Astrocyte (in vitro differentiated cells and primary cell): ENCODE measurements around the gene PDGFD. TPM values are rescaled to one million over a fixed set of nuclear protein-coding genes. Genes with fewer than 3 reads are reported as not detected.

Experiments
- DNase-seq: peaks from one replicate; pipeline ENCODE4 v3.0.0-alpha.2; 2010; ENCODE audit warnings: low read depth
- FAIRE-seq: peaks from 2 replicates; lab custom pipeline; 2011; peaks lifted over from hg19 to GRCh38; lab: Jason Lieb, UNC
- H2AFZ ChIP-seq: 2 replicates; pipeline ENCODE4 v1.6.0; 2012; ENCODE audit warnings: low read depth, low read length, inconsistent platforms
- H3K27ac ChIP-seq: 2 replicates; pipeline ENCODE4 v1.5.1; 2011; ENCODE audit warnings: low read depth, low read length, inconsistent platforms
- H3K27me3 ChIP-seq: 2 replicates; pipeline ENCODE4 v1.6.0; 2011; ENCODE audit warnings: low read length, inconsistent platforms; ENCODE audit not compliant: insufficient read depth
- H3K36me3 ChIP-seq: 2 replicates; pipeline ENCODE4 v1.5.1; 2011; ENCODE audit warnings: low read length, inconsistent platforms; ENCODE audit not compliant: insufficient read depth
- H3K4me1 ChIP-seq: 2 replicates; pipeline ENCODE4 v1.5.1; 2011; ENCODE audit warnings: low read length, inconsistent platforms; ENCODE audit not compliant: insufficient read depth
- H3K4me2 ChIP-seq: 2 replicates; pipeline ENCODE4 v1.6.0; 2012; ENCODE audit warnings: low read length, inconsistent platforms
- H3K4me3 ChIP-seq: 2 replicates; pipeline ENCODE4 v1.5.1; 2011; ENCODE audit warnings: low read depth, mild to moderate bottlenecking, low read length, inconsistent platforms; ENCODE audit not compliant: insufficient read depth
- H3K79me2 ChIP-seq: 2 replicates; pipeline ENCODE4 v1.6.0; 2012; ENCODE audit warnings: mild to moderate bottlenecking, low read length, inconsistent platforms; ENCODE audit not compliant: insufficient read depth
- H3K9ac ChIP-seq: 2 replicates; pipeline ENCODE4 v1.6.0; 2012; ENCODE audit warnings: mild to moderate bottlenecking, low read length, inconsistent platforms
- H3K9me3 ChIP-seq: 2 replicates; pipeline ENCODE4 v1.5.1; 2012; ENCODE audit warnings: low read depth, mild to moderate bottlenecking, low read length, inconsistent platforms; ENCODE audit not compliant: insufficient read depth
- H4K20me1 ChIP-seq: 2 replicates; pipeline ENCODE4 v1.6.0; 2012; ENCODE audit warnings: low read length, inconsistent platforms; ENCODE audit not compliant: insufficient read depth
- H3K27ac Mint-ChIP-seq: one replicate; pipeline ENCODE4 v1.8.0; 2021; ENCODE audit warnings: mild to moderate bottlenecking, mixed read lengths; ENCODE audit not compliant: unreplicated experiment
- H3K27me3 Mint-ChIP-seq: one replicate; pipeline ENCODE4 v1.8.0; 2021; ENCODE audit warnings: low read depth, mixed read lengths; ENCODE audit not compliant: unreplicated experiment
- H3K36me3 Mint-ChIP-seq: one replicate; pipeline ENCODE4 v1.8.0; 2021; ENCODE audit warnings: low read depth, mixed read lengths; ENCODE audit not compliant: unreplicated experiment
- H3K4me1 Mint-ChIP-seq: one replicate; pipeline ENCODE4 v1.8.0; 2021; ENCODE audit warnings: low read depth, mixed read lengths; ENCODE audit not compliant: unreplicated experiment
- H3K4me3 Mint-ChIP-seq: one replicate; pipeline ENCODE4 v1.8.0; 2021; ENCODE audit warnings: mild to moderate bottlenecking, moderate library complexity, mixed read lengths; ENCODE audit not compliant: unreplicated experiment
- H3K9me3 Mint-ChIP-seq: one replicate; pipeline ENCODE4 v1.8.0; 2021; ENCODE audit warnings: mild to moderate bottlenecking, mixed read lengths; ENCODE audit not compliant: unreplicated experiment
- EZH2 ChIP-seq: IDR thresholded peaks from 2 replicates; pipeline ENCODE4 v1.6.1; 2012; ENCODE audit warnings: mild to moderate bottlenecking, low read length, inconsistent platforms; ENCODE audit not compliant: insufficient read depth
- total RNA-seq: library from RNA; stranded (reverse); gene quantifications from 2 replicates; pipeline ENCODE4 v1.2.1, GENCODE V29; 2021
- TF ChIP-seq, protein P1 (sequence below): IDR thresholded peaks from 2 replicates; pipeline ENCODE4 v1.5.1; 2011; ENCODE audit warnings: low read depth, mild to moderate bottlenecking, inconsistent platforms, low read length, moderate library complexity; ENCODE audit not compliant: insufficient read depth

PDGFD gene
- total RNA-seq, 1 donor from 2014 or later: 2.6 TPM

DNA sequence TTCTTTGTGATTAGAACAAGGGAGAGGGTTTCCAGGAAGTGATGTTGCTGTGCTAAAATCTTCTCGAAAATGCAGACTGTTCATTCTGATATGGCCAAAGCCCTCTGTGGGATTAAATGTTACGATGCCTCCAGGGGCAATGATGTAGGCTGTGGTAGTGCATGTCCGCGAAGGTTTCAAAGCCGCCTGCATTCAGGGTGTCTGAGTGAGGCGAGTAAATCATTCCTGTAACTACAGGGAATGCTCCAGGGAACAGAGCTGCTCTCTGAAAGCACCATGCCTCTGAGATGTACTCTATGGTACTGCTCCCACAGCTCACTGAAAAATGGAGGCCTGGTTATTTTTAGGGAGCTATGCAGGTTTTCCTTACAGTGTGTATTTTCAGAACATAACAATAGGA lies 21.2 kb downstream of the PDGFD start:
- Histone ChIP-seq H3K4me2 (no peak overlapping the region), H4K20me1 (no peaks in the 10 kb centered on the region), H3K27me3 (no peaks in the 10 kb centered on the region), H3K4me3 (no peak overlapping the region), H3K27ac (no peak overlapping the region), H3K36me3 (no peaks in the 10 kb centered on the region), H3K4me1 (no peaks in the 10 kb centered on the region), H3K79me2 (no peaks in the 10 kb centered on the region), H3K9me3 (no peaks in the 10 kb centered on the region), H2AFZ (no peak overlapping the region), H3K9ac (no peak overlapping the region)
- DNase-seq (no peak), FAIRE-seq (no peak)
- Mint-ChIP-seq H3K27me3 (no peaks in the 10 kb centered on the region), H3K27ac (no peak overlapping the region), H3K36me3 (no peaks in the 10 kb centered on the region), H3K9me3 (peaks cover 2% of the 10 kb centered on the region), H3K4me1 (no peaks in the 10 kb centered on the region), H3K4me3 (no peak overlapping the region)
- no peak for TF ChIP-seq EZH2
- TF ChIP-seq, protein P1, sequence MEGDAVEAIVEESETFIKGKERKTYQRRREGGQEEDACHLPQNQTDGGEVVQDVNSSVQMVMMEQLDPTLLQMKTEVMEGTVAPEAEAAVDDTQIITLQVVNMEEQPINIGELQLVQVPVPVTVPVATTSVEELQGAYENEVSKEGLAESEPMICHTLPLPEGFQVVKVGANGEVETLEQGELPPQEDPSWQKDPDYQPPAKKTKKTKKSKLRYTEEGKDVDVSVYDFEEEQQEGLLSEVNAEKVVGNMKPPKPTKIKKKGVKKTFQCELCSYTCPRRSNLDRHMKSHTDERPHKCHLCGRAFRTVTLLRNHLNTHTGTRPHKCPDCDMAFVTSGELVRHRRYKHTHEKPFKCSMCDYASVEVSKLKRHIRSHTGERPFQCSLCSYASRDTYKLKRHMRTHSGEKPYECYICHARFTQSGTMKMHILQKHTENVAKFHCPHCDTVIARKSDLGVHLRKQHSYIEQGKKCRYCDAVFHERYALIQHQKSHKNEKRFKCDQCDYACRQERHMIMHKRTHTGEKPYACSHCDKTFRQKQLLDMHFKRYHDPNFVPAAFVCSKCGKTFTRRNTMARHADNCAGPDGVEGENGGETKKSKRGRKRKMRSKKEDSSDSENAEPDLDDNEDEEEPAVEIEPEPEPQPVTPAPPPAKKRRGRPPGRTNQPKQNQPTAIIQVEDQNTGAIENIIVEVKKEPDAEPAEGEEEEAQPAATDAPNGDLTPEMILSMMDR: no peak

DNA sequence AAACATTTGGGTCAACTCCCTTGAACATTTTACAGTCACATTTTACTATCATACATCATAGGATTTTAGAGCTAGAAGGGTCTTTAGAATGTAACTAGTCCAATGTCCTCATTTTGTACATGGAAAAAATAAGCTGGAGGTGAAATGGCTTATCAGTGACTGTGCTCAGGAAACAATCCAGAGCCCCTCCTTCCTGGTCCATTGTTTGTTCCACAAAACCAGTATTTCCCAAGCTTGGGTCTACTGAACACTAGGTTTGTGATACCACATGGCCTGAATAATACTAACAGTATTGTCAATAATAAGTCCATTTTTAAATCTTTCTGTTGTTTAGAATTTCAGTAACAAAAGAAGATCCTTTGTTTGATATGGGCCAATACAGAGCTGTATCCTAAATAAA lies 27.1 kb downstream of the PDGFD start:
- no peak overlapping the region for H3K27ac Mint-ChIP-seq
- Histone ChIP-seq H3K27me3 (no peaks in the 10 kb centered on the region), H2AFZ (no peak overlapping the region), H3K36me3 (no peaks in the 10 kb centered on the region), H3K9ac (no peak overlapping the region), H3K4me2 (no peak overlapping the region), H3K4me3 (no peak overlapping the region), H3K4me1 (peaks cover 5% of the 10 kb centered on the region), H3K27ac (no peak overlapping the region), H4K20me1 (no peaks in the 10 kb centered on the region), H3K9me3 (no peaks in the 10 kb centered on the region), H3K79me2 (no peaks in the 10 kb centered on the region)
- TF ChIP-seq EZH2: no peak
- TF ChIP-seq, protein P1: no peak
- H3K36me3 Mint-ChIP-seq: no peaks in the 10 kb centered on the region
- FAIRE-seq (no peak), DNase-seq (no peak)
- H3K4me1 Mint-ChIP-seq: peaks cover 10% of the 10 kb centered on the region
- H3K27me3 Mint-ChIP-seq: no peaks in the 10 kb centered on the region
- H3K4me3 Mint-ChIP-seq: no peak overlapping the region
- peaks cover 2% of the 10 kb centered on the region for H3K9me3 Mint-ChIP-seq

DNA sequence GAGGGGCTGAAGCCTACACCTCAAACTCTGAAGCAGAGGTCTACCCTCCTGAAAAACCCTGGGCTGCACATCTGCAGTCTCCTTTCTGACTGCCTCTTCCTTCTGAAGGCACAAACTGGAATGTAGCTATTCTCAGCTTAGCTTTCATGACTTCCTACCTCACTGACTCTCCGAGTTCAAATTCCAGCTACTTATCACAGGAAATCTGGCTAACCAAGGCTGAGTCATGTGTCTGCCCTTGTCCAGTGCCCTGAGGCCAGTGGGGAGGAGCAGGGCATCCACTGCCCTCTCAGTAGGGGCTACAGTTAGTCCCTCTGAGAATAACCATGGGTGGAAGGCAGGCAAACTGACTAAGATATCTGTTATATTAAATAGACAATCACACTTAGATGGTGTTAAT lies 29.2 kb downstream of the PDGFD start:
- H2AFZ ChIP-seq: peak overlapping the region; percentile 48
- H3K79me2 ChIP-seq: no peaks in the 10 kb centered on the region
- TF ChIP-seq EZH2: no peak
- TF ChIP-seq, protein P1: no peak
- Mint-ChIP-seq H3K27me3 (no peaks in the 10 kb centered on the region), H3K9me3 (no peaks in the 10 kb centered on the region), H3K36me3 (no peaks in the 10 kb centered on the region), H3K27ac (no peak overlapping the region), H3K4me3 (no peak overlapping the region), H3K4me1 (peaks cover 10% of the 10 kb centered on the region)
- no peaks in the 10 kb centered on the region for H3K27me3 ChIP-seq
- no peak overlapping the region for H3K9ac ChIP-seq
- no peaks in the 10 kb centered on the region for H3K9me3 ChIP-seq
- H3K27ac ChIP-seq: no peak overlapping the region
- peaks cover 5% of the 10 kb centered on the region for H3K4me1 ChIP-seq
- H3K4me2 ChIP-seq: no peak overlapping the region
- no peaks in the 10 kb centered on the region for H4K20me1 ChIP-seq
- FAIRE-seq: no peak
- no peaks in the 10 kb centered on the region for H3K36me3 ChIP-seq
- peak; percentile 62 for DNase-seq
- no peak overlapping the region for H3K4me3 ChIP-seq
